M059J (cell line): ENCODE measurements around the gene SOX14. TPM values are rescaled to one million over a fixed set of nuclear protein-coding genes. Genes with fewer than 3 reads are reported as not detected.

ENCODE experiments used
- DNase-seq: peaks from one replicate; pipeline ENCODE4 v3.0.0-alpha.2; 2012; ENCODE audit warnings: low read depth
- total RNA-seq: library from RNA; depleted of rRNA; stranded (reverse); fragments of >200 nt; shearing (Covaris generic); gene quantifications from 2 replicates; pipeline ENCODE4 v1.2.3, GENCODE V29; 2014; rRNA removed

SOX14 gene
- total RNA-seq = not detected in 2 replicates

GRCh38 chr3:137764001-137764433, at the start of gene SOX14:
Gene SOX14 (plus strand): TSS chr3:137764315. CDS start chr3:137764785, 470 bp downstream.
- no peak for DNase-seq

GRCh38 chr3:137714551-137714950, 49.6 kb upstream of the SOX14 start:
- DNase-seq = no peak

GRCh38 chr3:137724240-137724639, 39.9 kb upstream of the SOX14 start:
- no peak for DNase-seq

- no peak for DNase-seq
These were observed 26.9 kb upstream of the SOX14 start for GRCh38 chr3:137737208-137737607.

GRCh38 chr3:137738710-137739109, 25.4 kb upstream of the SOX14 start:
- no peak for DNase-seq

GRCh38 chr3:137743608-137744007, 20.5 kb upstream of the SOX14 start:
- no peak for DNase-seq

GRCh38 chr3:137746808-137747207, 17.3 kb upstream of the SOX14 start:
- no peak for DNase-seq

- DNase-seq = no peak
These were observed 4.6 kb upstream of the SOX14 start for GRCh38 chr3:137759505-137759904.

GRCh38 chr3:137760341-137761098, 3.6 kb upstream of the SOX14 start:
- no peak for DNase-seq

GRCh38 chr3:137761099-137761562, 3.0 kb upstream of the SOX14 start:
- DNase-seq = no peak

- no peak for DNase-seq
These were observed 2.3 kb upstream of the SOX14 start for GRCh38 chr3:137761563-137762503.

GRCh38 chr3:137762674-137763593, 1.2 kb upstream of the SOX14 start:
- DNase-seq = no peak

GRCh38 chr3:137763594-137763938, 549 bp upstream of the SOX14 start:
- no peak for DNase-seq

- no peak for DNase-seq
These were observed 621 bp downstream of the SOX14 start for GRCh38 chr3:137764563-137765309.

- DNase-seq = no peak
These were observed 1.4 kb downstream of the SOX14 start for GRCh38 chr3:137765310-137766033.

- no peak for DNase-seq
These were observed 2.1 kb downstream of the SOX14 start for GRCh38 chr3:137766041-137766875.

- DNase-seq = no peak
These were observed 2.9 kb downstream of the SOX14 start for GRCh38 chr3:137766876-137767537.

GRCh38 chr3:137767538-137768360, 3.6 kb downstream of the SOX14 start:
- DNase-seq = no peak
